ENCODE data around the gene BAG3.
"Not testable (repeated sequence)": the region's sequence is repeated elsewhere in the genome, so short reads cannot be mapped to it uniquely, and the experiment has no call there.

Gene BAG3

GRCh38 chr10:119640875-119641526, 10.2 kb upstream of the BAG3 start:
- no peak for DNase-seq

GRCh38 chr10:119642556-119643111, 8.5 kb upstream of the BAG3 start:
- no peak for DNase-seq

- DNase-seq, result no peak
Measured at GRCh38 chr10:119643306-119644204, 7.6 kb upstream of the BAG3 start.

GRCh38 chr10:119644205-119644814, 6.9 kb upstream of the BAG3 start:
- DNase-seq, result no peak

GRCh38 chr10:119644994-119645393, 6.2 kb upstream of the BAG3 start:
- no peak for DNase-seq

- no peak for DNase-seq
Measured at GRCh38 chr10:119650062-119650461, 1.1 kb upstream of the BAG3 start.

- no peak for DNase-seq
Measured at GRCh38 chr10:119651514-119652360, 557 bp downstream of the BAG3 start.

- peak; percentile 78 for DNase-seq
Measured at GRCh38 chr10:119652361-119652730, 1.2 kb downstream of the BAG3 start.

- DNase-seq, result no peak
Measured at GRCh38 chr10:119653209-119653608, 2.0 kb downstream of the BAG3 start.

- no peak for DNase-seq
Measured at GRCh38 chr10:119653916-119654315, 2.7 kb downstream of the BAG3 start.

GRCh38 chr10:119654540-119654939, 3.4 kb downstream of the BAG3 start:
- no peak for DNase-seq

- no peak for DNase-seq
Measured at GRCh38 chr10:119655566-119656001, 4.4 kb downstream of the BAG3 start.

- DNase-seq, result no peak
Measured at GRCh38 chr10:119656760-119657159, 5.6 kb downstream of the BAG3 start.

- DNase-seq, result no peak
Measured at GRCh38 chr10:119657725-119658124, 6.5 kb downstream of the BAG3 start.

- peak; percentile 89 for DNase-seq
Measured at GRCh38 chr10:119658274-119658673, 7.1 kb downstream of the BAG3 start.

- no peak for DNase-seq
Measured at GRCh38 chr10:119659951-119660350, 8.8 kb downstream of the BAG3 start.

- DNase-seq, result not testable (repeated sequence)
Measured at GRCh38 chr10:119662076-119662605, 11.0 kb downstream of the BAG3 start.

GRCh38 chr10:119663866-119664698, 12.9 kb downstream of the BAG3 start:
- no peak for DNase-seq

GRCh38 chr10:119665901-119666708, 14.9 kb downstream of the BAG3 start:
- no peak for DNase-seq

GRCh38 chr10:119666709-119667004, 15.5 kb downstream of the BAG3 start:
- DNase-seq, result no peak

Data from fibroblast of skin of scalp (primary cell).